ENCODE measurements around the gene MPZL3. TPM values are rescaled to one million over a fixed set of nuclear protein-coding genes. Genes with fewer than 3 reads are reported as not detected.
A peak's percentile ranks its signal among the peaks of the same experiment; 100 is the strongest.

MPZL3 gene
- total RNA-seq, 2 experiments from 2014 or later: 24.5 to 29.8 TPM

GRCh38 chr11:118282606-118283005 lies 30.4 kb upstream of the MPZL3 start:
- H3K4me3 Mint-ChIP-seq: no peak overlapping the region
- ATAC-seq (ENCODE audit: low read depth) (no peak), DNase-seq (no peak)
- peak overlapping the region; percentile 57 for H3K27ac Mint-ChIP-seq
- peaks cover 36% of the 10 kb centered on the region for H3K4me1 Mint-ChIP-seq
- H3K27me3 Mint-ChIP-seq: no peaks in the 10 kb centered on the region
- no peaks in the 10 kb centered on the region for H3K9me3 Mint-ChIP-seq
- peaks cover 2% of the 10 kb centered on the region for H3K36me3 Mint-ChIP-seq
- POLR2A ChIA-PET: interaction anchor here (0.8 to 2.1 kb wide), 5 partner anchors 55 to 84 kb away, joined by 3 to 7 read pairs (median 3); partner anchors contain the start of gene UBE4A

- ATAC-seq (ENCODE audit: low read depth): no peak
- Mint-ChIP-seq H3K27ac (peak overlapping the region; percentile 17), H3K4me1 (peaks cover 46% of the 10 kb centered on the region), H3K27me3 (no peaks in the 10 kb centered on the region), H3K9me3 (no peaks in the 10 kb centered on the region), H3K36me3 (peaks cover 2% of the 10 kb centered on the region), H3K4me3 (peak overlapping the region; percentile 33)
- POLR2A ChIA-PET: interaction anchor here (1.5 to 1.7 kb wide), 3 partner anchors 18 to 56 kb away, joined by 4 to 5 read pairs (median 4); partner anchors contain the start of gene MPZL3
- no peak for DNase-seq
Measured at GRCh38 chr11:118281284-118281683, 29.1 kb upstream of the MPZL3 start.

- POLR2A ChIA-PET: interaction anchor here (0.9 to 1.7 kb wide), 3 partner anchors 53 to 75 kb away, joined by 4 read pairs; partner anchors contain the start of genes CD3G and JAML
- H3K4me1 Mint-ChIP-seq: peaks cover 39% of the 10 kb centered on the region
- H3K4me3 Mint-ChIP-seq: no peak overlapping the region
Measured at GRCh38 chr11:118277312-118277711, 25.1 kb upstream of the MPZL3 start.

GRCh38 chr11:118276422-118276821 lies 24.3 kb upstream of the MPZL3 start:
- Mint-ChIP-seq H3K9me3 (no peaks in the 10 kb centered on the region), H3K36me3 (no peaks in the 10 kb centered on the region), H3K4me1 (peaks cover 33% of the 10 kb centered on the region), H3K27ac (no peak overlapping the region), H3K4me3 (no peak overlapping the region), H3K27me3 (no peaks in the 10 kb centered on the region)
- no peak for DNase-seq
- POLR2A ChIA-PET: no interaction called here
- ATAC-seq (ENCODE audit: low read depth): no peak

More at GRCh38 chr11:118277312-118277711, 25.1 kb upstream of the MPZL3 start:
- H3K27me3 Mint-ChIP-seq: no peaks in the 10 kb centered on the region
- ATAC-seq (ENCODE audit: low read depth) (peak; percentile 59), DNase-seq (no peak)
- H3K36me3 Mint-ChIP-seq: no peaks in the 10 kb centered on the region
- peak overlapping the region; percentile 8 for H3K27ac Mint-ChIP-seq
- no peaks in the 10 kb centered on the region for H3K9me3 Mint-ChIP-seq

GRCh38 chr11:118275176-118275575 lies 23.0 kb upstream of the MPZL3 start:
- H3K27me3 Mint-ChIP-seq: no peaks in the 10 kb centered on the region
- no peak overlapping the region for H3K27ac Mint-ChIP-seq
- no peak overlapping the region for H3K4me3 Mint-ChIP-seq
- no peaks in the 10 kb centered on the region for H3K36me3 Mint-ChIP-seq
- DNase-seq (no peak), ATAC-seq (ENCODE audit: low read depth) (peak; percentile 27)
- POLR2A ChIA-PET: interaction anchor here (1.0 to 1.1 kb wide), 2 partner anchors 23 to 73 kb away, joined by 3 read pairs; partner anchors contain the start of gene MPZL3
- H3K4me1 Mint-ChIP-seq: peaks cover 28% of the 10 kb centered on the region
- no peaks in the 10 kb centered on the region for H3K9me3 Mint-ChIP-seq

GRCh38 chr11:118274186-118274585 lies 22.0 kb upstream of the MPZL3 start:
- POLR2A ChIA-PET: no interaction called here
- H3K36me3 Mint-ChIP-seq: no peaks in the 10 kb centered on the region
- no peaks in the 10 kb centered on the region for H3K9me3 Mint-ChIP-seq

GRCh38 chr11:118272001-118272400 lies 19.8 kb upstream of the MPZL3 start:
- H3K4me3 Mint-ChIP-seq: no peak overlapping the region
- DNase-seq (no peak), ATAC-seq (ENCODE audit: low read depth) (no peak)
- H3K27ac Mint-ChIP-seq: no peak overlapping the region
- POLR2A ChIA-PET: no interaction called here
- H3K9me3 Mint-ChIP-seq: no peaks in the 10 kb centered on the region
- H3K4me1 Mint-ChIP-seq: peaks cover 20% of the 10 kb centered on the region
- H3K36me3 Mint-ChIP-seq: no peaks in the 10 kb centered on the region
- no peaks in the 10 kb centered on the region for H3K27me3 Mint-ChIP-seq

More at GRCh38 chr11:118274186-118274585, 22.0 kb upstream of the MPZL3 start:
- ATAC-seq (ENCODE audit: low read depth): no peak
- no peak for DNase-seq
- Mint-ChIP-seq H3K27me3 (no peaks in the 10 kb centered on the region), H3K4me3 (no peak overlapping the region), H3K27ac (no peak overlapping the region), H3K4me1 (peaks cover 26% of the 10 kb centered on the region)

- ATAC-seq (ENCODE audit: low read depth): no peak
- Mint-ChIP-seq H3K4me1 (peaks cover 26% of the 10 kb centered on the region), H3K4me3 (no peak overlapping the region), H3K27me3 (no peaks in the 10 kb centered on the region), H3K27ac (no peak overlapping the region), H3K9me3 (no peaks in the 10 kb centered on the region), H3K36me3 (peaks cover 4% of the 10 kb centered on the region)
- POLR2A ChIA-PET: interaction anchor here (1.0 to 1.2 kb wide), 2 partner anchors 15 to 71 kb away, joined by 3 to 5 read pairs; partner anchors contain the start of gene MPZL3
- DNase-seq: no peak
Measured at GRCh38 chr11:118267486-118267885, 15.3 kb upstream of the MPZL3 start.

- ATAC-seq (ENCODE audit: low read depth): no peak
- H3K9me3 Mint-ChIP-seq: no peaks in the 10 kb centered on the region
- DNase-seq: no peak
- H3K27me3 Mint-ChIP-seq: no peaks in the 10 kb centered on the region
- peaks cover 13% of the 10 kb centered on the region for H3K36me3 Mint-ChIP-seq
- no peak overlapping the region for H3K27ac Mint-ChIP-seq
- POLR2A ChIA-PET: interaction anchor here (1.6 kb wide), 1 partner anchor 42 kb away, joined by 3 read pairs; no protein-coding TSS in a partner anchor
- H3K4me1 Mint-ChIP-seq: peaks cover 39% of the 10 kb centered on the region
- no peak overlapping the region for H3K4me3 Mint-ChIP-seq
Measured at GRCh38 chr11:118265954-118266353, 13.8 kb upstream of the MPZL3 start.

- H3K4me3 Mint-ChIP-seq: peak overlapping the region; percentile 90
- POLR2A ChIA-PET: interaction anchor here (0.7 to 1.8 kb wide), 8 partner anchors 13 to 94 kb away, joined by 3 to 5 read pairs (median 4); partner anchors contain the start of genes JAML, MPZL3 and UBE4A
- H3K9me3 Mint-ChIP-seq: no peaks in the 10 kb centered on the region
- peak overlapping the region; percentile 74 for H3K27ac Mint-ChIP-seq
- peaks cover 18% of the 10 kb centered on the region for H3K36me3 Mint-ChIP-seq
- no peaks in the 10 kb centered on the region for H3K27me3 Mint-ChIP-seq
- ATAC-seq (ENCODE audit: low read depth) (no peak), DNase-seq (no peak)
- H3K4me1 Mint-ChIP-seq: peaks cover 51% of the 10 kb centered on the region
Measured at GRCh38 chr11:118264569-118265465, 12.7 kb upstream of the MPZL3 start.

- no peaks in the 10 kb centered on the region for H3K9me3 Mint-ChIP-seq
- POLR2A ChIA-PET: interaction anchor here (0.7 to 1.9 kb wide), 12 partner anchors 9 to 95 kb away, joined by 3 to 6 read pairs (median 4); partner anchors contain the start of genes CD3E, JAML, MPZL3 and UBE4A
- H3K27ac Mint-ChIP-seq: peak within 1 kb of the TSS; percentile 74
- peaks cover 54% of the 10 kb centered on the region for H3K4me1 Mint-ChIP-seq
- peak within 1 kb of the TSS; percentile 90 for H3K4me3 Mint-ChIP-seq
- ATAC-seq (ENCODE audit: low read depth): peak; percentile 74
- peak; percentile 50 for DNase-seq
- H3K27me3 Mint-ChIP-seq: no peaks in the 10 kb centered on the region
- peaks cover 27% of the 10 kb centered on the region for H3K36me3 Mint-ChIP-seq
Measured at GRCh38 chr11:118263695-118264568, 11.8 kb upstream of the MPZL3 start, which contains the start of gene MPZL2. TSS of gene MPZL2 (minus strand) at chr11:118264297. CDS start at chr11:118264153, 144 bp downstream.

GRCh38 chr11:118263112-118263511 lies 10.9 kb upstream of the MPZL3 start:
- Mint-ChIP-seq H3K27me3 (no peaks in the 10 kb centered on the region), H3K27ac (peak overlapping the region; percentile 57), H3K9me3 (no peaks in the 10 kb centered on the region), H3K4me1 (peaks cover 56% of the 10 kb centered on the region), H3K36me3 (peaks cover 35% of the 10 kb centered on the region), H3K4me3 (peak overlapping the region; percentile 90)
- DNase-seq (no peak), ATAC-seq (ENCODE audit: low read depth) (no peak)
- POLR2A ChIA-PET: interaction anchor here (0.5 to 1.9 kb wide), 7 partner anchors 18 to 822 kb away, joined by 3 to 6 read pairs (median 4); partner anchors contain the start of genes CD3E and UBE4A

Data from activated naive CD8-positive, alpha-beta T cell treated with anti-CD3 and anti-CD28 coated beads, Interleukin-2, amount 10 ng/mL, durations not matched to agents 7 days and 5 days (primary cell).